A673 (cell line): Measurements from ENCODE around the gene PPARGC1A. TPM values are rescaled to one million over a fixed set of nuclear protein-coding genes. Genes with fewer than 3 reads are reported as not detected.

Experiments
- BruUV-seq: library from RNA; stranded (reverse); fragments of 400-500 nt; replicated peaks from 2 replicates; lab custom pipeline; 2021; lab: Mats Ljungman, UMichigan
- CTCF ChIA-PET: fragments of 300-600 bp; sonication (Branson Sonifier 250); formaldehyde crosslinking; loops from one replicate; lab custom pipeline; 2022; ENCODE audit warnings: antibody characterized with exemption; lab: Charles Lee
- POLR2A ChIA-PET: fragments of 300-600 bp; sonication (Branson Sonifier 250); formaldehyde crosslinking; loops from one replicate; lab custom pipeline; 2022; ENCODE audit warnings: antibody characterized with exemption; ENCODE audit not compliant: low non-redundant PET; lab: Charles Lee
- DNase-seq: peaks from one replicate; pipeline ENCODE4 v3.0.0-alpha.2; 2015; ENCODE audit warnings: low spot score
- H3K27ac ChIP-seq: fragments of 200-600 bp; sonication (generic); 2 replicates; pipeline ENCODE4 v1.5.1; 2016; ENCODE audit warnings: mixed run types, low read depth, mild to moderate bottlenecking, mixed read lengths, antibody characterized with exemption, low read length; ENCODE audit not compliant: poor library complexity, severe bottlenecking
- H3K27me3 ChIP-seq: fragments of 200-600 bp; sonication (generic); replicated peaks from 2 replicates; pipeline ENCODE4 v1.6.1; 2017; ENCODE audit warnings: mixed run types, low read depth, mild to moderate bottlenecking, mixed read lengths, antibody characterized with exemption, low read length; ENCODE audit not compliant: insufficient read depth, poor library complexity
- H3K36me3 ChIP-seq: fragments of 200-600 bp; sonication (generic); 2 replicates; pipeline ENCODE4 v1.6.1; 2016; ENCODE audit warnings: mixed run types, mild to moderate bottlenecking, mixed read lengths, antibody characterized with exemption, low read length; ENCODE audit not compliant: insufficient read depth, poor library complexity, severe bottlenecking
- H3K4me1 ChIP-seq: fragments of 200-600 bp; sonication (generic); 2 replicates; pipeline ENCODE4 v1.6.1; 2017; ENCODE audit warnings: mixed run types, mild to moderate bottlenecking, mixed read lengths, antibody characterized with exemption, low read length; ENCODE audit not compliant: insufficient read depth, poor library complexity, severe bottlenecking
- H3K4me3 ChIP-seq: fragments of 200-600 bp; sonication (generic); 2 replicates; pipeline ENCODE4 v1.5.1; 2016; ENCODE audit warnings: low read depth, mixed run types, mild to moderate bottlenecking, mixed read lengths, low read length; ENCODE audit not compliant: poor library complexity, severe bottlenecking
- H3K9me3 ChIP-seq: fragments of 200-600 bp; sonication (generic); 2 replicates; pipeline ENCODE4 v1.6.1; 2016; ENCODE audit warnings: mixed run types, low read depth, mild to moderate bottlenecking, mixed read lengths, antibody characterized with exemption, low read length; ENCODE audit not compliant: poor library complexity, severe bottlenecking
- EZH2 ChIP-seq: fragments of 200-600 bp; sonication (generic); IDR thresholded peaks from 2 replicates; pipeline ENCODE4 v1.6.1; 2017; ENCODE audit warnings: borderline replicate concordance, low read depth, mild to moderate bottlenecking, mixed read lengths, antibody characterized with exemption, low read length; ENCODE audit not compliant: poor library complexity, severe bottlenecking
- intact Hi-C: fragments of 100-400 bp; cut with micrococcal nuclease; formaldehyde crosslinking; loops from one replicate; pipeline ENCODE4 v1.10.0; 2022; ENCODE audit not compliant: unreplicated experiment
- total RNA-seq: library from RNA; stranded (reverse); gene quantifications from 2 replicates; pipeline ENCODE4 v1.2.3, GENCODE V29; 2021
- TF ChIP-seq, protein P1 (sequence below): fragments of 300-800, 200-600 bp; sonication (generic); conservative IDR thresholded peaks from 2 replicates; pipeline ENCODE4 v1.5.1; 2017; ENCODE audit warnings: low read depth, mild to moderate bottlenecking, antibody characterized with exemption, low read length, moderate library complexity, mixed read lengths

Gene PPARGC1A
- total RNA-seq, 1 experiment from 2014 or later = not detected

DNA sequence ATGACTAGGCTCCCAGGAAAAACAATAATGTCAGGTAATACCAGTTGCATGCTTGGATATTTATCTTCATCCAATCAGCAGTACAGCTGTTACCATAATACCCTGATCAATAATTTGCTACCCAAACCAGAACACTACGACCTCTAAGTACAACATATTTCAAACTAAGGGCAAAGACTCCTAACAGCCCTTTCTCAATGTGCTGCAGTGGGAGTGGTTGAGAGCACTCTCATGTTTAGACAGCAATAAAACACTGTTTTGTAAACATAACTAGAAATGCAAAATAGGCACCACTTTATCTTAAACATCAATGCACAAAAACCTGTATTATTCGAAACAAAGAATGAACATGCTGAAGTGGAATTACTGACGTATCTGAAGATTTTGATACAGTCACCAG, 28.9 kb downstream of the PPARGC1A start:
- DNase-seq = no peak
- BruUV-seq = no TSS peak
- H3K9me3 ChIP-seq = no peaks in the 10 kb centered on the region
- no peaks in the 10 kb centered on the region for H3K27me3 ChIP-seq
- H3K36me3 ChIP-seq = no peaks in the 10 kb centered on the region
- intact Hi-C loops = no loop called here
- TF ChIP-seq, protein P1, sequence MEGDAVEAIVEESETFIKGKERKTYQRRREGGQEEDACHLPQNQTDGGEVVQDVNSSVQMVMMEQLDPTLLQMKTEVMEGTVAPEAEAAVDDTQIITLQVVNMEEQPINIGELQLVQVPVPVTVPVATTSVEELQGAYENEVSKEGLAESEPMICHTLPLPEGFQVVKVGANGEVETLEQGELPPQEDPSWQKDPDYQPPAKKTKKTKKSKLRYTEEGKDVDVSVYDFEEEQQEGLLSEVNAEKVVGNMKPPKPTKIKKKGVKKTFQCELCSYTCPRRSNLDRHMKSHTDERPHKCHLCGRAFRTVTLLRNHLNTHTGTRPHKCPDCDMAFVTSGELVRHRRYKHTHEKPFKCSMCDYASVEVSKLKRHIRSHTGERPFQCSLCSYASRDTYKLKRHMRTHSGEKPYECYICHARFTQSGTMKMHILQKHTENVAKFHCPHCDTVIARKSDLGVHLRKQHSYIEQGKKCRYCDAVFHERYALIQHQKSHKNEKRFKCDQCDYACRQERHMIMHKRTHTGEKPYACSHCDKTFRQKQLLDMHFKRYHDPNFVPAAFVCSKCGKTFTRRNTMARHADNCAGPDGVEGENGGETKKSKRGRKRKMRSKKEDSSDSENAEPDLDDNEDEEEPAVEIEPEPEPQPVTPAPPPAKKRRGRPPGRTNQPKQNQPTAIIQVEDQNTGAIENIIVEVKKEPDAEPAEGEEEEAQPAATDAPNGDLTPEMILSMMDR = no peak
- no peak for TF ChIP-seq EZH2
- ChIA-PET POLR2A (no interaction called here), CTCF (no interaction called here)
- no peak overlapping the region for H3K27ac ChIP-seq
- no peaks in the 10 kb centered on the region for H3K4me1 ChIP-seq
- H3K4me3 ChIP-seq = no peak overlapping the region

- Histone ChIP-seq H3K4me1 (no peaks in the 10 kb centered on the region), H3K4me3 (no peak overlapping the region), H3K27ac (no peak overlapping the region), H3K9me3 (no peaks in the 10 kb centered on the region), H3K27me3 (no peaks in the 10 kb centered on the region), H3K36me3 (no peaks in the 10 kb centered on the region)
- ChIA-PET CTCF (no interaction called here), POLR2A (no interaction called here)
- BruUV-seq = no TSS peak
- TF ChIP-seq EZH2 = no peak
- TF ChIP-seq, protein P1 = no peak
- DNase-seq = no peak
- intact Hi-C loops = no loop called here
Measured at GRCh38 chr4:23857367-23857959, 32.4 kb downstream of the PPARGC1A start.

GRCh38 chr4:23856630-23857029, 33.2 kb downstream of the PPARGC1A start:
- no peaks in the 10 kb centered on the region for H3K36me3 ChIP-seq
- no peak for DNase-seq
- TF ChIP-seq, protein P1 = no peak
- TF ChIP-seq EZH2 = no peak
- H3K27ac ChIP-seq = no peak overlapping the region
- no TSS peak for BruUV-seq
- no peaks in the 10 kb centered on the region for H3K4me1 ChIP-seq
- ChIA-PET POLR2A (no interaction called here), CTCF (no interaction called here)
- intact Hi-C loops = no loop called here
- no peaks in the 10 kb centered on the region for H3K9me3 ChIP-seq
- no peak overlapping the region for H3K4me3 ChIP-seq
- H3K27me3 ChIP-seq = no peaks in the 10 kb centered on the region
